Activated CD8-positive, alpha-beta memory T cell treated with anti-CD3 and anti-CD28 coated beads for 48 hours (primary cell): ENCODE data around the gene ATG16L2.
"Not testable (repeated sequence)": the region's sequence is repeated elsewhere in the genome, so short reads cannot be mapped to it uniquely, and the experiment has no call there.

Source experiments
- DNase-seq, 3 experiments: peaks; one replicate each; pipeline ENCODE4 v3.0.0-alpha.2; 2020; ENCODE audit warnings: low read depth in 2 of 3, low spot score in 2 of 3

The ATG16L2 gene

DNA sequence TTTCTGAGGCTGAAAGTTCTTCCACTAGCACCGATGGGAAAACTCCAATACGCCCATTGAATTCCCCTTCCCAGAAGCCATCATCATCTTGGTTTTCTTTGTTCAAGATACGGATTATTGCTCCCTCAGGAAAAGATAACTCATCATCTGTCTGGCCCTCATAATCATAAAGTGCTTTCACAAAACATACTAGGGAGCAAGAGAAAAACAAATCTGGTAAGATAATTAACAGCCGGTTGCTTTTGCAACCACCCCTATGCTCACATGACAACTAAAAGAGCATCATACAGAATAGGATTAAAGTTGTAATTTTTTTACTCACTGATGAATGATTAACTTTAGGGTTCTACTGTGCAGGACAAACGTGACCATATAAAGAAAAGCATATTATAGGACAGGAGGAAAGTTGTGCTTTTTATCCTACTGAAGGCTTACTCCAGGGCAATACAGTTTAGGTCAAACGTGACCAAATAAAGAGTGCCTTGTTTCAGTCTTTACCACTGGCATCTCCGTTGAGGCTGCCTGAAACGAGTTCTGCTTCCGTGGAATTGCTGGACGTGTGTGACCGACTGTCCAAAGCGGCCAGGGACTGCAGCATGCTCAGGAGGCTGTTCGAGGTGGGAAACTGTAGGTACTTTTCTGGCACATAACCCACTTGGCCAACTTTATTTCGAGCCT lies 28.6 kb downstream of the ATG16L2 start:
- no peak for DNase-seq

DNA sequence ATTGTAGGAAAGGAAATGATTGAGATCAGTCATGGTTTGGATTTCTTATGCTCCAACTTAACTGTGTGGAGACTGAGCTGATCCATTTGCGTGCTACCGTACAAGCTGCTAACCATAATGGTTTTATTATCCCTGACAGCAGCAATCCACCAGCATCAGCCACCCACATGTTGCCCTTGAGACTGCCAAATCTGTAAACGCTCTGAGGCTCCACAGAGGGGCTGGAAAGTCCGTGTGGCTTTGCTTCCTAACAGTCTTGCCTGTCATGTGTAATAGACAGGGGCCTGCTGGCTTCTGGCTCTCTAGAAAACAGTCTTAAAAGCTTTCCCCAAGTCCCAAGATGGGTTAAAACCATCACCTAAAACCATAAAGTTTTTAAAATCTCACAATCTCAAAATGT lies 30.1 kb downstream of the ATG16L2 start:
- no peak for DNase-seq

GRCh38 chr11:72848846-72849466 lies 34.7 kb downstream of the ATG16L2 start:
- DNase-seq: no peak

GRCh38 chr11:72850832-72851231 lies 36.6 kb downstream of the ATG16L2 start:
- no peak for DNase-seq

DNA sequence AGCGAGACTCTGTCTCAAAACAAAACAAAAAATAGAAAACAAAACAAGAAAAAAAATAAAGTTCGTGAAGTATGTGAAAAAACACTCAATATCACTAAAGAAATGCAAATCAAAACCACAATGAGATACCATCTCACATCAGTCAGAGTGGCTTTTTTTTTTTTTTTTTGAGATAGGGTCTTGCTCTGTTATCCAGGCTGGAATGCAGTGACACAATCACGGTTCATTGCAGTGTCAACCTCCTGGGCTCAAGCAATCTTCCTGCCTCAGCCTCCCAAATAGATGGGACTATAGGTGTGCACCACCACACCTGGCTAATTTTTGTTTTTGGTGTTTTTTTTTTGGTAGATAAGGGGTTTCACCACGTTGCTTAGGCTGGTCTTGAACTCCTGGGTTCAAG lies 37.5 kb downstream of the ATG16L2 start:
- no peak for DNase-seq

DNA sequence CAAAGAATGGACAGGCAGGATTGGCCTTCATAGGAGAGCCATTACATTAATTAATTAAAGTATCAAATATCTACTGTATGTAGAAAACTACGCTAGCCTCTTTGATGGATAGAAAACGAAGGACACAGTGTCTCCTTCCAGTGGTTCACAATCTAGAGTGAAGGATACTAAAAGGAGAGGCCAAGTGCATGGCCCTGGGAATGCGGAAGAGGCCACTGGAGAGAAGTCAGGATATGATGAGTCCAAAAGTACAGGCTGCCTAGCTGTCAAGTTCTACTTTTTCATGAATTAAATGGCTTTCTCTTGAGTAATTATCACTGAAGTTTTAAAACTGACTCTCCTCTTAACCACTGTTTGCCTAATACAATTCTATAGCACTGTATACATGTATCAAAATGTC lies 41.9 kb downstream of the ATG16L2 start:
- DNase-seq: no peak

GRCh38 chr11:72856551-72857345 lies 42.5 kb downstream of the ATG16L2 start:
- DNase-seq: no peak

GRCh38 chr11:72858267-72858666 lies 44.1 kb downstream of the ATG16L2 start:
- DNase-seq: not testable (repeated sequence)

DNA sequence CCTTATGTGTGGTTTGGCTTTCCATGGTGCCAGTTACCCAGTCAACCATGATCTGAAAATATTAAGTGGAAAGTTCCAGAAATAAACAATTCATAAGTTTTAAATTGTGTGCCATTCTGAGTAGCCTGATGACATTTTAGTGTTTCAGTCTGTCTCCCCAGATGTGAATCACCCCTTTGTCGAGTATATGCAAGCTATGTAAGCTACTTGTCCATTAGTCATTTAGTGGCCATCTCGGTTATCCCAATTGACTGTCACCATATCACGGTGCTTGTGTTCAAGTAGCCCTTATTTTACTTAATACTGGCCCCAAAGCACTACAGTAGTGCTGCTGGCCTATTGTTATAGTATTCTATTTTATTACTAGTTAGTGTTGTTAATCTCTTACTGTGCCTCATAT lies 44.9 kb downstream of the ATG16L2 start:
- DNase-seq: no peak

- no peak for DNase-seq
Measured at GRCh38 chr11:72860010-72860409, 45.8 kb downstream of the ATG16L2 start.

DNA sequence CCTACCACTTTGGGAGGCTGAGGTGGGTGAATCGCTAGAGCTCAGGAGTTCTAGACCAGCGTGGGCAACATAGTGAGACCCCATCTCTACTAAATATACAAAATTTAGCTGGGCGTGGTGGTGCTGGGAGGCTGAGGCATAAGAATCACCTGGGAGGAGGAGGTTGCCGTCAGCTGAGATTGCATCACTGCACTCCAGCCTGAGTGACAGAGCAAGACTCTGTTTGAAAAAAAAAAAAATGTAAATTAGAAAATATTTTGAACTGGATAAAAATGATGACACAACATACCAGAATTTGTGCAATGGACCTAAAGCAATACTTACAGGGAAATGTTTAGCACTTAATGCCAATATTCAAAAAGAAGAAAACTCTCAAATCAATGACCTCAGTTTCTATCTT lies 46.4 kb downstream of the ATG16L2 start:
- DNase-seq: no peak

DNA sequence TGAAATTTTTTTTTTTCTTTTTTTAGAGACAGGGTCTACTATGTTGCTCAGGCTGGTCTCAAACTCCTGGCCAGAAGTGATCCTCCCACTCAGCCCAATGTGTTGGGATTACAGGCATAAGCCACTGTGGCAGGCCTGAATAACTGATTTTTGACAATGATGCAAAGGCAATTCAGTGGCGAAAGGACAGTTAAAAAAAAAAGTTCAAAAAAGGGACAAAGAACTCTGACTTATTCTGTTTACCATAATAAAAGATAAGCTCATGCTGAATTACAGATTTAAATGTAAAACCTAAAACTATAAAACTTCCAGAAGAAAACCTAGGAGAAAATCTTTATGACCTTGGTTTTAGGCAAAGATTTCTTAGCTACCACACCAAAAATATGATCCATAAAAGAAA lies 48.9 kb downstream of the ATG16L2 start:
- no peak for DNase-seq

GRCh38 chr11:72863916-72864315 lies 49.7 kb downstream of the ATG16L2 start:
- no peak for DNase-seq

- DNase-seq: no peak
Measured at GRCh38 chr11:72864702-72865655, 50.8 kb downstream of the ATG16L2 start.

DNA sequence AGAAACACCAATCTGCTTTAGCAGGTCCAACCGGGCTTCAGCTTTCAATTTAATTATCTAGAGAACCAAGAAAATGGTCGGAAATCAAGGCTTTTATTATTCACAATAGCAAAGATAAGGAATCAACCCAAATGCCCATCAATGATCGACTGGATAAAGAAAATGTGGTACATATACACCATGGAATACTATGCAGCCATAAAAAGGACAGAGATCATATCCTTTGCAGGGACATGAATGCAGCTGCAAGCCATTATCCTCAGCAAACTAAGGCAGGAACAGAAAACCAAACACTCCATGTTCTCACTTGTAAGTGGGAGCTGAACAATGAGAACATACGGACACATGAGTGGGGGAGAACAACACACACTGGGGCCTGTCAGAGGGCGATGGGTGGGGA lies 53.8 kb downstream of the ATG16L2 start:
- DNase-seq: no peak

GRCh38 chr11:72869831-72870230 lies 55.6 kb downstream of the ATG16L2 start:
- no peak for DNase-seq

DNA sequence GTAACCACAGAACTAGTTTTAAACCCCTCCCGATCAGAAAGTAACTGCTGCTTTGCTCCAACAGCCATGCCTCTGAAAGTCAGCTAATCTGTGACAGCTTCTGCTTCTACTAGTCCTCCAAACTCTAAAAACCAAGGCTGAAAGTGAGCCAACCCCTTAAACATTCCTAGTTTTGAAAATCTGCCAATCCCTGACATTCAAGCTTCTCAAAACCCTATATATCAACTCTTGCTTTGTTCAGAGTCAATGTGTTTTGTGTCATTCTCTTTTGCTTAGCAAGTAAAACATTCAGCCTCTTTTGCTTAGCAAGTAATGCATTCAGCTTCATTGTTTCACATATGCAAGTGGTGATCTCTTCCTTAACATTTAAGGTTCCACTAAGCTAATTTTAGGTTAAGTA lies 56.9 kb downstream of the ATG16L2 start:
- no peak for DNase-seq

DNA sequence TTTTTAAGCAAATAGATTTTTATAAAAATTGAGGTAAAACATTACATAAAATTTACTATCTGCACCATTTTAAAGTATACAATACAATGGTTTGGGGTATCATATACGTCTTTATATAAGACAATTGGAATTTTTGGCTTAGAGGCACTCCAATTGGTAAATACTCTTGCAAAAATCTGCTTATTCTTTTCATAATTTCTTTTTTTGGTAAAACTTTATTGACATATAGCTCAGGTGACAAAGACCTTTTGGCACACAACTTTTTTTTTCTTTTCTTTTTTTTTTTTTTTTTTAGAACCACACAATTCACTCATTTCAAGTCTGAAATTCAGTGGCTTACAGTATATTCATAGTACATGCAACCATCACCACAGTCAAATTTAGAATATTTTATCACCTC lies 57.8 kb downstream of the ATG16L2 start:
- DNase-seq: no peak

DNA sequence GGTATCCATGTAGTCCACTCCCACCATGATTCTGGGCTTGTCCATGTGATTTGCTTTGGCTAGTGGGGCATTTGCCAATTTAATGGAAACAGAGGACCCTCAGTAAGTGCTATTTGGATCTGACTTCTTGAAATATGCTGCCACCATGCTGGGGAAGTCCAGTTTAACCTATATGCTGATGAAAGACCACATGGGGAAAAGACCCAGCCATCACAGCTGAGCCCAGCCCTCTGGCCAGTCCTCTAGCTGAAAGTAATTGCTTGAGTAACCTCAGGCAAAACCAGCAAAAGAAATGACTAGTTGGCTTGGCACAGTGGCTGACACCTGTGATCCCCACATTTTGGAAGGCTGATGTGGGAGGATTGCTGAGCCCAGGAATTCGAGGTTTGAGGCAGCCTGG lies 61.5 kb downstream of the ATG16L2 start:
- DNase-seq: no peak

DNA sequence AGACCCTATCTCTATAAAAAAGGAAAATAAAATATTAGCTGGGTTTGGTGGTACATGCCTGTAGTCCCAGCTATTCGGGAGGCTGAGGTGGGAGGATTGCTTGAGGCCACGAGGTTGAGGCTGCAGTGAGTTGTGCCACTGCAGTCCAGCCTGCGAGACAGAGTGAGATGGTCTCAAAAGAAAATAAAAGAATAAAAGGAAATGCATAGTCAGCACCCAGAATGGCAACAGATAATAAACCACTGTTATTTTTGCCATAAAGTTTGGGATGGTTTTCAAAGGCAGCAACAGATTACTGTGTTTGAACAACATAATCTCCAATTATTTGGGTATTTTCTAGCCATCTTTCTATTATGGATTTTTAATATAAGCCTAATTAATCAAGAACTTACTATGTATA lies 61.9 kb downstream of the ATG16L2 start:
- DNase-seq: no peak
